ENCODE data around the gene CD2BP2.
"Not testable (repeated sequence)": the region's sequence is repeated elsewhere in the genome, so short reads cannot be mapped to it uniquely, and the experiment has no call there.

The CD2BP2 gene

GRCh38 chr16:30358990-30359870, 4.1 kb upstream of the CD2BP2 start:
- DNase-seq = no peak

DNA sequence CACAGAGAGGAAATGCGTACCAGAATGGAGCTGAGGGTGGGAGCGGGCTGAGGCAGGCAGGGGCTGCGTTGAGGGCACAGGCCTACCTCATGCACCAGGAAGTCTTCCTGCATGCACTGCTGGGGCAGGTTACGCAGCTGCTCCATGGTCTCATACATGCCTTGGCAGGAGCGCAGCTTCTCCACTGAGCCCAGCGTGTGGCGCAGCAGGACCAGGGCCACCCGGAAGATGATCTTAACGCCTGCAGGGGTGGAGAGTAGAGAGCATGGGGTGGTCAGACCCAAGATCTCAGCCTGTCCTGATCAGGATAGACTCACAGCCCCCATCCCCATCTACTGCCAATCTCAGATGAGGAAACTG, 3.4 kb upstream of the CD2BP2 start:
- no peak for DNase-seq

DNA sequence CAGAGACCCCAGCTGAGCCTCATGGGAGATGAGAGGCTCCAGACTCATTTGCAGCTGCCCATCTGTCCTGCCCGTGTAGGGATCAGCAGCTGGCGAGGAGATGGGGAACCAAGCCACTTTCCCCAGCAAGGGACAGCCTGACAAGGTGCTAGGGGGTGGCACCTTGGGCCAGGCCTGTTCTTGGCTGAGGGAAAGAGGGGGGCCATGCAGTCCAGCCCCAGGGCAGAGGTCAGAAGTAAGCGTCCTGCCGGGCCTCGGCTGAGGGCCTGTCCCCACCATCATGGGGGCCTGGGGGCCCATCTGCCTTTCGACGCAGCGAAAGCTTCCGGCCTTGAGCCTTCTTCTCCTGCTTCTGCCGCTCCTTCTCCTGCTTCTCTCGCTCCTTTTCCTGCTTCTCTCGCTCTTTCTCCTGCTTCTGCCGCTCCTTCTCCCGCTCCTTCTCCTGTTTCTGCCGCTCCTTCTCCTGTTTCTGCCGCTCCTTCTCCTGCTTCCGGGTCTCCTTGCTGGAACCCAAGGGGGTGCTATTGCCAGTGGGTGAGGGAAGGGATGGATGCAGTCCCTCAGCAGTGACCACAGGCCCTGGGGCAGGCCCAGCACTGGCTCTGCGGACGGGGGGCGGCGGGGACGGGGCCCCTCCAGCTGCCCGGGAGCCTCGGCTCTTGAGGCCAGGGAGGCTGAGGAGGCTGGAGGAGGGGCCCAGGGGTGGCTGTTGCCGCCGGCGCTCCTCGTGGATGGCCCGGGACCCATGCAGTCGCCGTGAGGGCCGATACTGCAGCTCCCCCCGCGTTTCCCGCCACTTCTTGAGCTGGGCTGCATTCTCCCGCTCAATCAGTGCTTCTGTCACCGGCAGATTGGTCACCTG, 2.8 kb upstream of the CD2BP2 start:
- DNase-seq = no peak

DNA sequence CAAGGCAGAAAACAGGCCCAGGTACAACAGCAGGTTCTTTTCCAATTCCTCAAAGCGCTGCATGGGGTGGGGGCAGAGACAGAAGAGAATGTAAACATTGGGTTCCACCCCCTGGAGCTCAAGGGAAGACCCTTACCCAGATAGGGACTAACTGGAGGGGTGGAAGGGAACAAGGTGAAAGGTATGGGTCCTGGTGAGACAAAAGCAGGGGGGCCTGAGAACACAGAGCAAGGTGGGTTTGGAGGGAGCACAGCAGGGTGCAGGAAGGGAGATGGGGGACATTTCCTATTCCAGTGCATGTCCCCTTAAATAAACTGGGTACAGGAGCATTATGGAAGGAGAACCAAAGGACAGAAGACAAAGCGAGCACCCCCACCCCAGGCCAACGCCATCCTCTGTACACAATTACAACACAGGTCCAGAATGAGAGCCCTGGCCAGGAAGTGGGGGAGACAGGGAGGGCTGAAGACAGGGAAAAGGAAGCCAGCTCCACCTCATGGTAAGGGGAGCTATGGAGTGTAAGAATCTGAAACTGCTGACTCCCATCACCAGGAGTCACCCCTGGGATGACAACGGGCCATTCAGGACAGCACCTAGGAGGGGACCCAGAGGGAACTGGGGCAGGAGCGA, 2.1 kb upstream of the CD2BP2 start:
- no peak for DNase-seq

GRCh38 chr16:30356401-30357084, 1.4 kb upstream of the CD2BP2 start:
- DNase-seq = no peak

- DNase-seq = no peak
These were observed 823 bp upstream of the CD2BP2 start for GRCh38 chr16:30355954-30356308.

DNA sequence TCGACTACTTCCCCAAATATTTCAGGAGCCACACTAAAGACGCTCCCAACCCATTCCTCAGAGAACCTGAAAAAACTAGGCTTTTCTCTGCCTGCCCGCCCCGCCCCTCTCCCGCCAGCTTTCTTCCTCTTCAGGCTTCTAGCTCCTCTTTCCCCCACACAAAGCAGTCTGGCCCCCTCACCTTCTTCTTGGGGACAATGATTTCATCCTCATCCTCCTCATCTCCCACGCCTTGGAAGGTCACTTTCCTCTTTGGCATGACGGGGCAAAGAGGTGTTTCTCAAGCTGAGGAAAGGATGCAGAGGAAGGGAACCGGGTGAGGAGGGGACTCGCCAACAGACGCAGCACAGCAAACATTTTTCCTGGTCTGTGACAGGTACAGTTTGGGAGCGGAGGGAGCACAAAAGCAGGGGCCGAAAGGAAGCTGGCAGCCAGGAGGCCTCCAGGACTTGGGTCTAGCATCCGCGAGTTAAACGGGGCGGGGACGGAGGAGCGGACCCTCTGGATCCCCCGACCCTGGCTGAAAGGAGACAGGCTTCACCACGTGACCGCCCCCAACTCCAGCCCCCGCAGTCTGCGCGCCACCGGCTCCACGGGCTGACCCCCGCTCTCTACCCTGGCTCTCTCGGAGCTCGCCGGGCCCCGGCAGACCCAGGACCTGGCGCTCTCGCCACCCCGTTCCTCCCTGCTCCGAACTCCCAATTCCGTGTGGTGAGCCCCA, 525 bp downstream of the CD2BP2 start:
- no peak for DNase-seq

DNA sequence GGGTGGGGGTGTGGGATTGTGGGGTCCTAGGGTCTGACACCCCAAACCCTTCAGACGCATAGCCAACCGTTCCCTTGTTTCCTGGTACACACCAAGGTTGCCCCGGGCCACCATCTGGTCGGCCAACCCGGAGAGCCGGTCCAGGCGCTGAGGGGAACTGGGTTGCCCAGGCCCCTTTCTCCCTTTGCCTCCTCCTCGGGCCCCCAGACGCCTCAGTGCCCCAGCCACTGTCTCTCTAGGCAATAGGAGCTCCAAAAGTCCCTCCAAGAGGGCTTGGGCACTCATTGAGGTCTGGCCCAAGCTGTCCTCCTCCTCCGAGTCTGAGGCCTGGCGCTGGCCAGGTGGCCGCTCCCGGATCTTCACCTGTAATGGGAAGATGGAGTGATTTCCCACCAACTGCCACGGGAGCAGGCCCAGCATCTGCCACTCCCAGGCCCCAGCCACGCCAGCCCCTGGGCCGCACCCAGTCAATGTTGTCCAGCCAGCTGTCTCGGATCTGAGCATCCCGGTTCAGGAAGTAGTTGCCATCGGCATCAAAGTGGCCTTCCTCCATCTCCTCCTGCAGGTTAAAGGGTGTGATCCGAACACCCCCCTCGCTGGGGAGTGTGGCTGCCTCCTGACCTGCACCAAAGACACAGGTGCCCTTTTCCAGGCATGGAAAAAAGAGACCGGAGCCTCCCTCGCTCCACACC, 1.5 kb downstream of the CD2BP2 start:
- DNase-seq = no peak

GRCh38 chr16:30352488-30353401, 2.4 kb downstream of the CD2BP2 start:
- DNase-seq = no peak

GRCh38 chr16:30351586-30352419, 3.3 kb downstream of the CD2BP2 start:
- DNase-seq = no peak

DNA sequence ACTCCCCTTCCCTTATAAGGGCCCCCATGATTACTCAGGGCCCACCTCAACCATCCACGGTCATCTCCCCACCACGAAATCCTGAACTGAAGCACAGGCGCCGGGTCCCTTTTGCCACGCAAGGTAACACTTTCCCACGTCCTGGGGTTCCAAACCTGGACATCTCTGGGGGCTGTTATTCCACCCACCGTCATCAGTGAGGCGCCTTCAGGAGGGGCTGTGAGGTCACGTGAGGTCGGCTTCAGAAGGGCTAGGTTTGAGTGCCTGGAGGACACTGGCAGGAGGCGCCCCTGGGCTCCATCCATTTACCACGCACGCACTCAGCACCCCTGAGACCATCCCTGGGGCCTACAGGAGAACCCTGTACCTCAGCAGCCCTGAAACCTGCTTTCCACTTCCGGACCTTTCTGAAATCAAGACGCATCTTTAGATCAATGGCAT, 4.1 kb downstream of the CD2BP2 start:
- DNase-seq = no peak

GRCh38 chr16:30350134-30350871, 4.8 kb downstream of the CD2BP2 start:
- DNase-seq = no peak

DNA sequence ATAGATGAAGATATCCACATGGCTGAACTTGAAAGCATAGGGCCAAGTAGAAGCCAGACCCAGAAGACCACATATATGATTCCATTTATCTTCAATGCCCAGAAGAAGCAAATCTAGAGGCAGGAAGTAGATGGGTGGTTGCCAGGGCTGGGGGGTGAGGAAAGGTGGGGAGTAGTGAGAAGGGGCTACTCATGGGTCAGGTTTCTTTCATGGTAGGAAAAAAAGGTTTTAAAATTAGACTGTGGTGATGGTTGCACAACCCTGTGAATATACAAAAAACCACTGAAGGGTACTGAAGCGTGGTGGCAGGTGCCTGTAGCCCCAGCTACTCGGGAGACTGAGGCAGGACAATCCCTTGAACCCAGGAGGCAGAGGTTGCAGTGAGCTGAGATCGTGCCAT, 5.4 kb downstream of the CD2BP2 start:
- no peak for DNase-seq

DNA sequence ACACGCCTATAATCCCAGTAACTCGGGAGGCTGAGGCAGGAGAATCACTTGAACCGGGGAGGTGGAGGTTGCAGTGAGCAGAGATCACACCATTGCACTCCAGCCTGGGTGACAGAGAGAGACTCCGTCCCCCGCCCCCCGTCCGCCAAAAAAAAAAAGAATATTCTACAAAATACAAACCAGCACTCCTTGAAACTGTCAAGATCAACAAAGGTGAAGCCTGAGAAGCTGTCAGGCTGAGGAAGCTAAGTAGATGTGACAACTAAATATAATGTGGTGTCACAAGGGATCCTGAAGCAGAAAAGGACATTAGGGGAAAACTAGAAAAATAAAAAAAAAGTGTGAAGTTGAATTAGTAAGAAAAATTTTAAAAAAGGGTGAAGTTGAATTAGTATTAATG, 6.2 kb downstream of the CD2BP2 start:
- DNase-seq = no peak

- DNase-seq = no peak
These were observed 7.0 kb downstream of the CD2BP2 start for GRCh38 chr16:30348113-30348512.

- no peak for DNase-seq
These were observed 8.8 kb downstream of the CD2BP2 start for GRCh38 chr16:30346286-30346685.

DNA sequence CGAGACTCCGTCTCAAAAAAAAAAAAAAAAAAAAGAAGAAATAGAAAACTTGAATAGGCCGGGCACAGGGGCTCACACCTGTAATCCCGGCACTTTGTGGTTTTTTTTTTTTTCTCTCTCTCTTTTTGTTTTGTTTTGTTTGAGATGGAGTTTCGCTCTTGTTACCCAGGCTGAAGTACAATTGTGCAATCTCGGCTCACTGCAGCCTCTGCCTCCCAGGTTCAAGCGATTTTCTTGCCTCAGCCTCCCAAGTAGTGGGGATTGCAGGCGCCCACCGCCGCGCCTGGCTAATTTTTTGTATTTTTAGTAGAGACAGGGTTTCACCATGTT, 11.7 kb downstream of the CD2BP2 start:
- not testable (repeated sequence) for DNase-seq

DNA sequence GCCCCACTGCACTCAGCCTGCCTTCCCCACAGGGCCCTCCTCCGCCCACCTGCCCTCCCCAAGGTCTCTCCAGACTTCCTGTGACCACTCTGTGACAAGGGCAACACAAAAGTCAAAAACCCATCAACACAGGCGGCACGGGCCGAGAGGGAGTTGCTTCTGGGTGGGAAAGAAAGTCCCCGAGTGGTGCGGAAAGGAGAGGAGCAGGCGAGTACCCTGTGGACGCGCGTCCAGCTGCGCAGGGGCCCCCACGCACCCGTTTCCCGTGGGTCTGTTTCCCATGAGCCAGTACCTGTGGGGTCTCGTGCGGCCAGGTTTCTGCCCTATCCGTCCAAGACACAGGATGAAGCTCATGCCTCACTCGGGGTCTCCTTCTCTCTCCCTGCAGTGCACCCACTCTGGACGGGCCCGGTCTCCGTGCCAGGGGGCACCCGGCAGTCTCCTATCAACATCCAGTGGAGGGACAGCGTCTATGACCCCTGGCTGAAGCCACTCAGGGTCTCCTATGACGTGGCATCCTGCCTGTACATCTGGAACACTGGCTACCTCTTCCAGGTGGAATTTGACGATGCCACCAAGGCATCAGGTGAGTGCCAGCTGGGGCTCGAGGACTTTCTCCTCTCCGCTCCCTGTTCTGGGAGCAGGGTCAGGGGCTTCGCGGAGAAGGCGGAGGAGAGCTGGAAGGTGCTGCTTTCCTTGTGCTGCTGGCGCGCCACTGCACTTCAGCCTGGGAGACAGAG, 12.2 kb downstream of the CD2BP2 start:
- DNase-seq = no peak

Measured in activated CD8-positive, alpha-beta memory T cell treated with anti-CD3 and anti-CD28 coated beads, Interleukin-2, amount 50 U/mL, for 48 hours (primary cell).